SJCRH30 (cell line): Measurements from ENCODE around the gene MYL5. TPM values are rescaled to one million over a fixed set of nuclear protein-coding genes. Genes with fewer than 3 reads are reported as not detected.
"Not testable (repeated sequence)": the region's sequence is repeated elsewhere in the genome, so short reads cannot be mapped to it uniquely, and the experiment has no call there.

Source experiments
- DNase-seq, 2 experiments: peaks; one replicate each; pipeline ENCODE4 v3.0.0-alpha.2; 2015 to 2020
- H3K27ac ChIP-seq: fragments of 250-450 bp; sonication (Bioruptor Pico); 2 replicates; pipeline ENCODE4 v1.5.1; 2020; ENCODE audit warnings: mild to moderate bottlenecking, moderate library complexity
- H3K27me3 ChIP-seq: fragments of 250-450 bp; sonication (Bioruptor Pico); 2 replicates; pipeline ENCODE4 v1.5.1; 2020; ENCODE audit warnings: mild to moderate bottlenecking, moderate library complexity
- H3K36me3 ChIP-seq: fragments of 250-450 bp; sonication (Bioruptor Pico); 2 replicates; pipeline ENCODE4 v1.5.1; 2020; ENCODE audit warnings: mild to moderate bottlenecking, moderate library complexity
- H3K4me1 ChIP-seq: fragments of 250-450 bp; sonication (Bioruptor Pico); 2 replicates; pipeline ENCODE4 v1.5.1; 2020; ENCODE audit warnings: mild to moderate bottlenecking, moderate library complexity
- H3K4me3 ChIP-seq: fragments of 250-450 bp; sonication (Bioruptor Pico); 2 replicates; pipeline ENCODE4 v1.5.1; 2020; ENCODE audit warnings: mild to moderate bottlenecking, moderate library complexity
- H3K9me3 ChIP-seq: fragments of 250-450 bp; sonication (Bioruptor Pico); replicated peaks from 2 replicates; pipeline ENCODE4 v1.5.1; 2020; ENCODE audit warnings: mild to moderate bottlenecking, moderate library complexity
- total RNA-seq: library from RNA; depleted of rRNA; stranded (reverse); fragments of >200 nt; shearing (Covaris generic); gene quantifications from 2 replicates; pipeline ENCODE4 v1.2.3, GENCODE V29; 2014

MYL5 gene
- total RNA-seq, 1 experiment from 2014 or later: 3.2 TPM

DNA sequence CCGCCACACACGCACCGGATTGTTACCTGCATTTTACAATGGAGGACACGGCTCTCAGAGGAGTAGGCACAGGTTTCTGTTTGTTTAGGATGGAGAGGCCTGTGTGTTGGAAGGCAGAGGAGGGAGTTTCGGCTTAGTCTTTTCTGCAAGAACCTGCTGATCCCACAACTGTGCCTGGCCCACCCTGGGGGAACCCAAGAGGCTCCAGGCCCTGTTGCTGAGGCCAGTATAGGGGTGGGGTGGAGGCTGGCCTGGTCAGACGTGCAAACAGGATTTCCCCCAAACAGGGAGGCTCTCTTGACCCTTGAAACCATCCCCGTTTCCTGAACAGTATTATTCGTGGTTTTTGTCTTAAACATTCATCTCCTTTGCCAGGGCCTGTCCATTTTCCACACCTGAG, 15.4 kb downstream of the MYL5 start:
- no peak for DNase-seq
- H3K9me3 ChIP-seq: no peaks in the 10 kb centered on the region
- H3K27ac ChIP-seq: no peak overlapping the region
- no peak overlapping the region for H3K4me3 ChIP-seq
- no peaks in the 10 kb centered on the region for H3K27me3 ChIP-seq
- peaks cover 15% of the 10 kb centered on the region for H3K4me1 ChIP-seq
- no peaks in the 10 kb centered on the region for H3K36me3 ChIP-seq

DNA sequence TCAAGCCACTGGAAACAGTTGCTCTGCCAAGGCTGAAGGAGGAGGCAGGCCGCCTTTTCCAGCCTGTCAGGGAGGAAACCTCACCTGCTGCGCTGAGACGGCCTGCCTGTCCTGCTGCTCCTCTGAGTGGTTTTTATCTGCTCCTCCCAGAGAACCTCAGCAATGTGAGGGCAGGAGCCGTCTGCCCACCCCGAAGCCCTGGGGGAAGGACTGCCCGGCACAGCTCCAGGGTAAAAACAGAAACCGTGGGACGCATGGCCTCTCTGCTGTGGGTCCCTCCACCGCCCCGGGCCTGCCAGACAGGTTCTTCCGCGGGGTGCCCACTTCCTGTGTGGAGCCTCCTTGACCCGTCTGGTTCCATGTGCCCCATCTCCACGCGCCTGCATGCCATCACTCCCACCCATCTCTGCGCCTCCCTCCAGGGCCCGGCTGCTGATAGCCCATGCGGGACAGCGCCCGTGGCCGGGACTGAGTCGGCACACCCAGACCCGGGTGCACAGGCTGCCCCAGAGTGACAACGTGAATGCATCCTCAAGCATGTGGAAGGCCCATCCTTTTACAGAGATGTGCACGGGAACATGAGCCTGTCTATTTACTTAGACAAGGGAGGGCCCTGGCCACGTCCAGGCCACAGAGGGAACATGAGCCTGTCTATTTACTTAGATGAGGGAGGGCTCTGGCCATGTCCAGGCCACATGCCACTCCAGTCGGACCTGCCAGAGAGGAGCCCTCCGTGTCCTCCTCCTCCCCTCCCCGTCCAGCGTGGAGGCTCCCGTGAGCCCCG, 18.6 kb downstream of the MYL5 start:
- Histone ChIP-seq H3K4me3 (no peak overlapping the region), H3K27ac (no peak overlapping the region), H3K9me3 (no peaks in the 10 kb centered on the region), H3K27me3 (no peaks in the 10 kb centered on the region), H3K4me1 (no peaks in the 10 kb centered on the region), H3K36me3 (no peaks in the 10 kb centered on the region)
- DNase-seq: no peak

DNA sequence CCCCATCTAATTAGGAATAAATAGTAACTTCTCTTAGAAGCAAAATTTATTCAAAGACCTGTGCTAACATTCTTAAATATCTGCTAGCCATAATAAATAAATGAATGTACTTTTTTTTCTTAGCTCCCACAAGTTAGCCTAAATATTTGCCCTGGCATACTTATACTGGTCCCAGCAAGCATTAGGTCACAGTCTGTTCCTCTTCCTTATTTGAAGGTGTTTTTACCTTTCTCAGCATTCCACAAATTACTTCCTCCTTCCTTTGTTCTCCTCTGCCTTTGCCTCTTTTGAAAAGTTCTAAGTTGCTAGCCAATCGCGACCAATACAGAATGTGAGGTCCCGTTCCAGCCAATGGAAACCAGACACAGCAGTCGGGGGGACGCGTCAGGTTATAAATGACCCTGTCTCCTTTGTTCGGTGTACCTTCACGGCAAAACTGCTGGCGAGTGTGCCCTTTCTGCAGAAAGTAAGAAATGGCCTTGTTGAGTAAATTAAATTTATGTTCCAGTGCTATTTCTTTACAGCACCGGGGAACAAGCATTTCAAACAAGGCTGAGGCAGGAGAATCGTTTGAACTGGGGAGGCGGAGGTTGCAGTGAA, 20.1 kb downstream of the MYL5 start:
- H3K4me3 ChIP-seq, H3K9me3 ChIP-seq, H3K36me3 ChIP-seq, H3K4me1 ChIP-seq, DNase-seq, H3K27me3 ChIP-seq, H3K27ac ChIP-seq: not testable (repeated sequence)

DNA sequence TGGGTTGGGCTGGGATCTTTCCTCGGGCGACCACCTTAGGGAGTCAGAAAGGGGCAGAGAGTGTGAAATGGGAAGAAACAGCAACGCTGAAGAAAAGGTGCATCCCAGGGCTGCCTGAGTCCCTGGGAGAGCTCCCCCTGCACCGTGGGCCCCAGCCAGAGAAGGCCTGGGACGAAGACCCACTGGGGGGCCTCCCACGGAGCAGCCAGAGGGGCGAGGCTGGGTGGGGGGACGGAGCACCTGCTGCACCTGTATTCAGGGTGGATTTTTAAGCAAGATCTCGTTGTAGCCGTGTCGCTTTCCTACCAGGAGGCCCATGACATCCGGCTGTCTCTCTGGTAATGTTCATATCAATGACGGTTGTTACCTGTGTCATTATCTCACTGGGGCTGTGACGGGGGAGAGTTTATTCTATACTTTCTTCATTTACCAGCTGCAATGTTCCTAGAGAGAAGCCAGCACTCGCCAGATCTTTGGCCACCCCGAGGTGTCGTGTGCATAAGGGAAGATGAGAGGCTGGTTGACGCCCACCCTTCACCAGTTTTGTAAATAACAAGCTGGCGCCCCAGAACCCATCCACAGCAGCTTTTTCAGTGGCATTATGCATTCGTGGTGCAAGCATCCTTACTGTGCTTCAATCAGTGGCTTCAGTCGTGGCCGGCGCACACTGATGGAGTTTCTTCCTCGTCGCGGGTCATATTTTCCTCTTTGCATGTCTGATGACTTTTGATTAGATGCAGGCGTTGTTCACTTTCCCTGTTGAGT, 25.7 kb downstream of the MYL5 start:
- no peaks in the 10 kb centered on the region for H3K9me3 ChIP-seq
- no peak for DNase-seq
- H3K4me1 ChIP-seq: no peaks in the 10 kb centered on the region
- H3K4me3 ChIP-seq: no peak overlapping the region
- no peaks in the 10 kb centered on the region for H3K27me3 ChIP-seq
- H3K27ac ChIP-seq: no peak overlapping the region
- H3K36me3 ChIP-seq: no peaks in the 10 kb centered on the region

DNA sequence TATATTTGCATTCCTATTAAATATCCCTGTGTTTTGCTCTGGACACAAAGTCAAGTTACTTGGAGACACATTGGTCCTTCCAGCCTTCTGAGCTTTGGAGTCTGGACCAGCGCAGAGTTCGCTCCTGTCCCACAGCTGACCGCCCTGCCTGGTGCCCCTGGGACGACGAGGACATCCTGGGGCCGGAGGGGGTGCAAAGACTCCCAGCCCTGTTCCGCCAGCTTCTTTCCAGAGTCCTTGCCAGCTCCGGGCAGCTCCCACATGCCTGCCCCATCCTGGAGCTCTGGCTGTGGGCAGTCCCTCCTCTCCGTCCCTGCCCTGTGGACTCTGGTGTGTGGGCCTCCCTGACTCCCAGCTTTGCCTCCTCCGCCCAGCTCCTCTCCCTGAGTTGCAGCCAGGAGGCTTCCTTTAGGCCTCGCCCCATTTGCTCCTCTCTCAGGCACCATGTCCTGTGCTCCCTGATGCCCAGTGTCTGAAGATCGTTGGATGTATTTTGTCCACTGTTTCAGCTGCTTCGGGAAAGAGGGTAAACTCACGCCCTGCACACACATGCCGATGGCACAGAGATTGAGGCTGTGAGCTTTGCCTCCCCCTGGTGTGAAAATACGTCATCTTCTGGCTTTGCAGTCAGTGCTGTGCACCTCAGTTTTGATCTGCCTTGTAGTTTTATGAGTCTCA, 26.4 kb downstream of the MYL5 start:
- Histone ChIP-seq H3K27ac (no peak overlapping the region), H3K9me3 (no peaks in the 10 kb centered on the region)

DNA sequence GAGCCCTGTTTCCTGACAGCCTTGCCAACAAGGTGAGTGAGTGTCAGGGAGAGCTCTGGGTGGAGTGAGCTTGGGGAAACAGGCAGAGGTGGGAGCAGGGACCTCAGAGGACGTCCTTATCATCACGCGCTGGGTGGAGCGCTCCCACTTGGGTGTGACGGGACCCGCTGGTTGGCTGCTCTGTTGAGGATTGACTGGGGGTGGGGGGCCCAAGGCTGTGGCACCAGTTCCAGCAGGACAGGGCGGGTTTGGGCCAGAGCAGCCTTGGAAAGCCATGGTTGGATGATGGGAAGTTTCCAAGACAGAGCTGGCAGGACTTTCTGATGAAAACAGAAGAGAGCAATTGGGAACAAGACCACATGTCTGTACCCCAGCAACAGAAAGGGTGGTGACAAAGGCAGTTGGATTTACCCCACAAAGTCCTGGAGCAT, 28.3 kb downstream of the MYL5 start:
- Histone ChIP-seq H3K27me3 (no peaks in the 10 kb centered on the region), H3K4me3 (no peak overlapping the region), H3K4me1 (no peaks in the 10 kb centered on the region; the same call in 1 of the 2 replicates), H3K36me3 (no peaks in the 10 kb centered on the region), H3K27ac (no peak overlapping the region), H3K9me3 (no peaks in the 10 kb centered on the region)
- no peak for DNase-seq

More for the DNA sequence above, 26.4 kb downstream of the MYL5 start:
- no peak for DNase-seq
- no peak overlapping the region for H3K4me3 ChIP-seq
- H3K4me1 ChIP-seq: no peaks in the 10 kb centered on the region
- H3K36me3 ChIP-seq: no peaks in the 10 kb centered on the region
- no peaks in the 10 kb centered on the region for H3K27me3 ChIP-seq

DNA sequence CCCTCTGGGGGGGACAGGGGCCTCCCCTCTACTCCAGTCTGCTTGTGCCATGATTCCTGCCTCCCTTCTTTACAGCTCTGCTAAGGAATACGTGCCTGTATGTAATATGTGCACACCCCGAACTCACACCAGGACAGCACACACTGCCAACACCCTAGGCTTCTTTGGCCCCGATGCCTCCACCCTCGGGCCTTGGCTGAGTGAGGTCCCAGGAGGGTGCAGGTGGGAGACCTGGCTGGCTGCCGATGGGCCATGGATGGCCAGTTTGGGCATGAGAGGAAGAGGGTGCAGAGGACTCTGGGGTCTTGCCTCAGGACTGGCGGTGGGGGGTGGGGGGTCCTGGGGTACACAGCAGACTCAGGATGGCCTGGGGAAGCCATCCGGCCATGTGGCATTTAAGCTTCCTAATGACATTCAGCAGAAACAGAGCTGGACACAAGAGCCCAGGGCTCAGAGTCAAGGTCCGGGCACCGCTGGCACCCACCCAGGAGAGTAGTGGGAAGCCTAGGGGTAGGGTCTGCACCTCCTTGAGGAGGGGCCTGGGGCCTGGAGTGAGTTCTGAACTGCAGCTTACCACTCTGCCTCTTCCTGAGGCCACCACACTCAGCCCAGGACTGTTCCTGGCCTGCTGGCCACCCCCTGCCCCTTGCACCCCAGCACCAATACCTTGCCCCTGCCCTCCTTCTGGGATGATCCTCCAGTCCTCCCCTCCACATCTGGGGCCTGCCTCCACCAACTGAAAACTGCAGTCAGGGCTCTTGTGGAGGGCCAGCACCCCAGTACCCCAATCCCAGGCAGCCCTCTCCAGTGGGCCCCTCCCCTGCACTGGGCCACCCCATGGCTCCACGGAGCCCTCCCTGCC, 29.2 kb downstream of the MYL5 start:
- H3K4me3 ChIP-seq: no peak overlapping the region
- no peaks in the 10 kb centered on the region for H3K27me3 ChIP-seq
- no peak overlapping the region for H3K27ac ChIP-seq
- H3K9me3 ChIP-seq: no peaks in the 10 kb centered on the region
- no peaks in the 10 kb centered on the region; the same call in 1 of the 2 replicates for H3K4me1 ChIP-seq
- peaks cover 6% of the 10 kb centered on the region; the same call in 1 of the 2 replicates for H3K36me3 ChIP-seq
- DNase-seq: no peak

DNA sequence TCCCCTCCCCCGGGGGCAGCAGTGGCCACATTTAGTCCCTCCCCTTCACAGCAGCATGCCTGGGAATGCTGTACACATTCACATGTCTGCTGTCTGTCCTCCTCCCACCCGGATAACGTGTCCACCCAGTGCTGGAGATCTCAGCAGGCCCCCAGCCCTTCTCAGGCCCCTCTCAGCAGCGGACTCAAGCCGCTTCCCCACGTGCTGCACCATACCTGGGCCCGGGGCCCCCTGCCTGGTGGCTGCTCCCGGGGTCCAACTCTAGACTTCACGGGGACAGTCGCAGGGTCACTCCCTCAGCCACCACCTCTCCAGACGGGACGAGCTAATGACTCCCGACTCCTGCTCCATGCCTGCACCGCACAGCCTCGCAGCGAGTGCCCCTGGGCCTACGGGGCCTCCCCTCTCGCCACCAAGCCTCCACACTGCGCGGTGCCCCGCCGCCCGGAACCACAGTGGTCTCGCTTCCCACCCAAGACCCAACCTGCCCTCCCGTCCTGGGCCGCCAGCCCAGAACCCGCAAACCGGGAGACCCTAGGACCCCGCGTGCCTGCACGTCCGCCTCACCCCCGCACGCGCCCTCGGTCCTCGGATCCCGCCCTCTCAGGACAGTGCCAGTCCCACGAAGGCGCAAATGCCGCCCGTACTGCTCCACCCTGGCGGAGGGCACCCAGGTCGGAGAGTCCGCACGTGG, 30.0 kb downstream of the MYL5 start:
- Histone ChIP-seq H3K27ac (no peak overlapping the region), H3K9me3 (no peaks in the 10 kb centered on the region), H3K36me3 (peaks cover 10% of the 10 kb centered on the region; the same call in 1 of the 2 replicates), H3K4me3 (no peak overlapping the region), H3K4me1 (no peaks in the 10 kb centered on the region; the same call in 1 of the 2 replicates), H3K27me3 (no peaks in the 10 kb centered on the region)
- no peak for DNase-seq

DNA sequence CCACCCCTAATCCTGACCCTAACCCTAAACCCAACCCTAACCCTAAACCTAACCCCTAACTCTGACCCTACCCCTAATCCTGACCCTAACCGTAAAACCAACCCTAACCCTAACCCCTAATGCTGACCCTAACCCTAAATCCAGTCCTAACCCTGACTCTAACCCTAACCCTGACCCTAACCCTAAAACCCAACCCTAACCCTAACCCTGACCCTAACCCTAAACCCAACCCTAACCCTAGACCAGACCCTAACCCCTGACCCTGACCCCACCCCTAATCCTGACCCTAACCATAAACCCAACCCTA, 30.6 kb downstream of the MYL5 start:
- H3K9me3 ChIP-seq: no peaks in the 10 kb centered on the region
- no peaks in the 10 kb centered on the region for H3K27me3 ChIP-seq
- no peak overlapping the region for H3K27ac ChIP-seq
- peaks cover 16% of the 10 kb centered on the region; the same call in 1 of the 2 replicates for H3K36me3 ChIP-seq
- peak overlapping the region; percentile 100 for H3K4me3 ChIP-seq
- no peak for DNase-seq
- no peaks in the 10 kb centered on the region; the same call in 1 of the 2 replicates for H3K4me1 ChIP-seq

DNA sequence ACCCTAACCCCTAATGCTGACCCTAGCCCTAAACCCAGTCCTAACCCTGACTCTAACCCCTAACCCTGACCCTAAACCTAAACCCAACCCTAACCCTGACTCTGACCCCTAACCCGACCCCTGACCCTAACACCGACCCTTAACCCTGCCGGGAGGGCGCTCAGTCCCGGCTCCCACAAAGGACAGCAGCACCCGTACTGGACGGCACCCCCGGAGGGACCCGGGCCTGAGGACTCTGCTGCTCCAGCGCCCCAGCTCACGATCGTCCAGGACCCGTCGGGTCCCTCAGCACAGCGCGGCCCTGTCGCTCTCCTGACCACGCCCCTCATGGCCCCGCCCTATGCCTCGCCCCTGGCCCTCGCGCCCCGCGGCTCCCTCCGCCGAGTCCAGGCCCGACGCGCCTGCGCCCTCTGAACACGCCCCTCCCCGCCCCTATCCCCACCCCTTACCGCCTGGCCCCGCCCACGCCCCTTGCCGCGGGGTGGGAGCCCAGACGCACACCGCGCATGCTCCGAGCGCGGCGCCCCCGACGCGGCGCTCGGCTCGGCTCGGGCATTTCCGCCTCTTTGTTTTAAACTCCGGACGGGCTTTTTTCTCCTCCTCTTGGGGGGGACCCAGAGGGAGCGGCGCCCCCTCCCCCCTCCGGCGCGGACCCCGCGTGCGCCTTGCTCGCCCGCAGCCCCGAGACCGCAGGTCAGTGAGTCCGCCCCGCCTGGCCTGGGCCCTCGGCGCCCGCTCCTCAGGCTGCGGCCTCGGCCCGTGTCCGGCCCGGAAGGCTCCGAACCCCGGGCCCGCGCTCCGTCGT, 31.1 kb downstream of the MYL5 start, which contains the start of gene PCGF3:
PCGF3 (plus strand) TSS at position 555 of the 805 bp plus-strand sequence. CDS start 27,849 bp downstream, outside the sequence.
- DNase-seq: peak; percentile 97
- Histone ChIP-seq H3K27me3 (no peaks in the 10 kb centered on the region), H3K36me3 (peaks cover 20% of the 10 kb centered on the region), H3K4me1 (no peaks in the 10 kb centered on the region; the same call in 1 of the 2 replicates), H3K4me3 (peak within 1 kb of the TSS; percentile 100), H3K27ac (peak within 1 kb of the TSS; percentile 89), H3K9me3 (no peaks in the 10 kb centered on the region)

DNA sequence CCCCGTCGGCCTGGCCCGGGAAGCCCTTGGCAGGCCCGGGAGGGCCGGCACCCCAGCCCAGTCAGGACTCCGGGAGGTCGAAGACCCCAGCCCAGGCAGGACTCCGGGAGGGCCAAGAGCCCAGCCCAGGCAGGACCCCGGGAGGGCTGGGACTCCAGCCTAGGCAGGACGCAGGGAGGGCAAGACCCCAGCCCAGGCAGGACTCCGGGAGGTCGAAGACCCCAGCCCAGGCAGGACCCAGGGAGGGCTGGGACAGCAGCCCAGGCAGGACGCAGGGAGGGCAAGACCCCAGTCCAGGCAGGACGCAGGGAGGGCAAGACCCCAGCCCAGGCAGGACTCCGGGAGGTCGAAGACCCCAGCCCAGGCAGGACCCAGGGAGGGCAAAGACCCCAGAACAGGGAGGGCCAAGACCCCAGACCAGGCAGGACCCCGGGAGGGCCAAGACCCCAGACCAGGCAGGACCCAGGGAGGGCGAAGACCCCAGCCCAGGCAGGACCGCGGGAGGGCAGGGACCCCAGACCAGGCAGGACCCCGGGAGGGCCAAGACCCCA, 31.8 kb downstream of the MYL5 start:
- Histone ChIP-seq H3K27ac (peak overlapping the region; percentile 89), H3K4me3 (peak overlapping the region; percentile 100), H3K36me3 (peaks cover 27% of the 10 kb centered on the region)
- not testable (repeated sequence) for H3K4me1 ChIP-seq, H3K9me3 ChIP-seq, DNase-seq, H3K27me3 ChIP-seq

DNA sequence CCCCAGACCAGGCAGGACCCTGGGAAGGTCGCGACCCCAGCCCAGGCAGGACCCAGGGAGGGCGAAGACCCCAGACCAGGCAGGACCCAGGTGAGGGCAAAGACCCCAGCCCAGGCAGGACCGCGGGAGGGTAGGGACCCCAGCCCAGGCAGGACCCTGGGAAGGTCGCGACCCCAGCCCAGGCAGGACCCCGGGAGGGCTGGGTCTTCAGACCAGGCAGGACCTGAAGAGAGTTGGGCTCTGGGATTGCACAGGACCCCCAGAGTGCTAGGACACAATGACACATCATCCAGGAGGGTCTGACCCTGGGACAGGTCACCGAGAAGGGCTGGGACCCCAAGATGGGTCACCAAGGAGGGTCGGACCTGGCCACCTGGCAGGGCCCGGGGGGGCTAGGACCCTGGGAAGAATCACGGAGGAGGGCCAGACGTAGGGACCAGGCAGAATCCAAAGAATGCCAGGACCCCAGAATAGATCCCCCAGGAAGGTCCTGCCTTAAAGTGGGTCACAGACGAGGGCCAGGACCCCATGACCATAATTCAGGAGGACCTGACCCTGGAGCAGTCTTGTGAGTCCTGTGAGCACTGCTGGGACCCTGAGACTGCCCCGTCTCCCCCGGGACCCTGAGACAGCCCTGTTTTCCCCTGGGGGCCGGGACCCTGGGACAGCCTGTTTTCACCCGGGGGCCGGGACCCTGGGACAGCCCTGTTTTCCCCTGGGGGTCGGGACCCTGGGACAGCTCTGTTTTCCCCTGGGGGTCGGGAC, 32.7 kb downstream of the MYL5 start:
- H3K4me3 ChIP-seq: no peak overlapping the region
- no peak overlapping the region for H3K27ac ChIP-seq
- no peaks in the 10 kb centered on the region for H3K9me3 ChIP-seq
- H3K36me3 ChIP-seq: peaks cover 27% of the 10 kb centered on the region
- no peaks in the 10 kb centered on the region for H3K27me3 ChIP-seq
- no peak for DNase-seq
- H3K4me1 ChIP-seq: no peaks in the 10 kb centered on the region; the same call in 1 of the 2 replicates
